SK-N-MC (cell line): Measurements from ENCODE around the gene ZDHHC3.

Experiments used
- EZH2 ChIP-seq: fragments of 200-600 bp; sonication (generic); IDR thresholded peaks from one replicate; pipeline ENCODE4 v1.6.1; 2017; ENCODE audit warnings: antibody characterized with exemption
- FOXP2 ChIP-seq: optimal IDR thresholded peaks from 2 replicates; pipeline ENCODE3; 2011; ENCODE audit warnings: mild to moderate bottlenecking, moderate library complexity; ENCODE audit not compliant: insufficient read depth; ENCODE audit errors: extremely low read length, control extremely low read depth
- POLR2AphosphoS5 ChIP-seq: IDR thresholded peaks from 2 replicates; pipeline ENCODE4 v1.6.1; 2012; ENCODE audit warnings: mild to moderate bottlenecking, low read depth, low read length, borderline replicate concordance

- TF ChIP-seq FOXP2: no peak
- TF ChIP-seq POLR2AphosphoS5: no peak
- no peak for TF ChIP-seq EZH2
Observed at GRCh38 chr3:44963571-44964325, 12.2 kb downstream of the ZDHHC3 start.
